Esophagus muscularis mucosa (tissue), 3 donors: ENCODE data around the gene CLIC6.

ENCODE experiments used
- EP300 ChIP-seq: sonication (generic); formaldehyde crosslinking; IDR thresholded peaks from one replicate; pipeline ENCODE4 v1.6.1; 2017; ENCODE audit warnings: antibody characterized with exemption
- TF ChIP-seq, protein P1 (sequence below), 3 experiments: fragments of 200-600 bp in 2 of 3; fragments of 450-650 bp in 1 of 3; sonication (generic) in 2 of 3; IDR thresholded peaks; one replicate each; pipeline ENCODE4 v1.5.1; 2017 to 2019; ENCODE audit warnings: antibody characterized with exemption in 3 of 3, mild to moderate bottlenecking in 2 of 3, moderate library complexity in 1 of 3

DNA sequence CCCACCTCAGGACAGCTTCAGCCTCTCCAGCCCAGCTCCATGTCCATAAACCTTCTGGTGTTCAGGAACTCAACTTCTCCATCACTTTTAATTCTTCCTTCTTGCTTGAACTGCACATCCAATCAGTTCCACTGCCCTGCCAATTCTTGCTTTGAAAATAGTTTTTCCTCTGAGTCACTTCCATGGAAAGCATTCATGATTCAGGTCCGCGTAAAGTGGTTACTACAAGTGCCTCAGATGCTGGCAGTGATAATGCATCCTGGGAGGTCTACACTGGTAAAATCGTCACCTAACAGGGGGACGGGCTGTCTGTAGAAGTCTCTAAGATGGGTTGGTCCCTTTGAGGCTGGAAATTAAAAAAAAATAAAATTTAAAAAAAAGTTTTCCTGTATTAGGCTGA lies 27.9 kb upstream of the CLIC6 start:
- TF ChIP-seq, protein P1, sequence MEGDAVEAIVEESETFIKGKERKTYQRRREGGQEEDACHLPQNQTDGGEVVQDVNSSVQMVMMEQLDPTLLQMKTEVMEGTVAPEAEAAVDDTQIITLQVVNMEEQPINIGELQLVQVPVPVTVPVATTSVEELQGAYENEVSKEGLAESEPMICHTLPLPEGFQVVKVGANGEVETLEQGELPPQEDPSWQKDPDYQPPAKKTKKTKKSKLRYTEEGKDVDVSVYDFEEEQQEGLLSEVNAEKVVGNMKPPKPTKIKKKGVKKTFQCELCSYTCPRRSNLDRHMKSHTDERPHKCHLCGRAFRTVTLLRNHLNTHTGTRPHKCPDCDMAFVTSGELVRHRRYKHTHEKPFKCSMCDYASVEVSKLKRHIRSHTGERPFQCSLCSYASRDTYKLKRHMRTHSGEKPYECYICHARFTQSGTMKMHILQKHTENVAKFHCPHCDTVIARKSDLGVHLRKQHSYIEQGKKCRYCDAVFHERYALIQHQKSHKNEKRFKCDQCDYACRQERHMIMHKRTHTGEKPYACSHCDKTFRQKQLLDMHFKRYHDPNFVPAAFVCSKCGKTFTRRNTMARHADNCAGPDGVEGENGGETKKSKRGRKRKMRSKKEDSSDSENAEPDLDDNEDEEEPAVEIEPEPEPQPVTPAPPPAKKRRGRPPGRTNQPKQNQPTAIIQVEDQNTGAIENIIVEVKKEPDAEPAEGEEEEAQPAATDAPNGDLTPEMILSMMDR (IDR thresholded peaks at IDR 0.05), result no peak
- TF ChIP-seq EP300, result no peak
